HG02885 (cell line): ENCODE results near the gene MYL7.
"Not testable (repeated sequence)": the region's sequence is repeated elsewhere in the genome, so short reads cannot be mapped to it uniquely, and the experiment has no call there.

Experiments used
- ATAC-seq: cut with Tn5 transposase; IDR thresholded peaks from one replicate; pipeline ENCODE4 v1.9.1; 2021; ENCODE audit warnings: mild to moderate bottlenecking; ENCODE audit not compliant: unreplicated experiment, poor library complexity

Gene MYL7, protein sequence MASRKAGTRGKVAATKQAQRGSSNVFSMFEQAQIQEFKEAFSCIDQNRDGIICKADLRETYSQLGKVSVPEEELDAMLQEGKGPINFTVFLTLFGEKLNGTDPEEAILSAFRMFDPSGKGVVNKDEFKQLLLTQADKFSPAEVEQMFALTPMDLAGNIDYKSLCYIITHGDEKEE

GRCh38 chr7:44141221-44141850 is at the start of gene MYL7:
MYL7 (minus strand) TSS chr7:44141332; CDS start chr7:44141305, 27 bp downstream.
- no peak for ATAC-seq

GRCh38 chr7:44189993-44190872 is 49.1 kb upstream of the MYL7 start:
- ATAC-seq = no peak

- no peak for ATAC-seq
Measured at GRCh38 chr7:44189286-44189992, 48.3 kb upstream of the MYL7 start, which contains the start of gene GCK. GCK (minus strand) TSS chr7:44189439; CDS start chr7:44188953, 486 bp downstream.

- no peak for ATAC-seq
Measured at GRCh38 chr7:44188480-44189225, 47.5 kb upstream of the MYL7 start.

DNA sequence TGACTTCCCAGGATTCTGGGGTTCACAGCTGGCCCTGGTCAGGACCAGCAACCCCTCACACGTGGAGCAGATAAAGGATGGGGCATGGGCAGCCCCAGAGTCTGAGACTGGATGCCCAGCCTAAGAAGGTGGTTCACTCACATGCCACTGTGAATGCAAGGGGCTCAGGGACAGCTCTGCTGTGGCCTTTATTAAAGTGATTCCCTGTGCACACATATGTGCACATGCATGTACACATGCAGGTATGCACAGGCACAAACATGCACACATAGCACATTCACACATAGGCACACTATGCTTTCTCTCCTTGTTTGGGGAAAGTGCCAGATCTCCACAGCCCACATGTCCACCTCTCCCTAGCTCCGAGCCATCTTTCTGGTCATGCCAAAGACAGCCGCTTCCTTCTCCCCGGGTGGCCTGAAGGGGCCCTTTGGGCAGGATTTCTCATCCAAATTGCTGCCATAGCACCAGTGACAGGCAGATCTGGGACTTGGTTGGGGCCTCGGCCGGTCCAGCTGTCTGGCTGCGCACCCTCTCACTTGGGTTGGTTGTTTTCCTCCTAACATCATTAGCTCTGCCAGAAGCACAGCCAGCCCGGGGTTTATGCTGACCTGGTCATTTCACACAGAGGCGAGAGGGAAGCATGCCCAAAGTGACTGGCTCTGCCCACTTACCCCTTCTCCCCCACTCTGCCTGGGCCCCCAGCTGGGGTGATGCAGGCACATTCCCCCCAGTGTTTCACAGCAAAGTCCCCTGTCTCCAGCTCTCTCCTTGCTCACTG is 46.7 kb upstream of the MYL7 start:
- no peak for ATAC-seq

DNA sequence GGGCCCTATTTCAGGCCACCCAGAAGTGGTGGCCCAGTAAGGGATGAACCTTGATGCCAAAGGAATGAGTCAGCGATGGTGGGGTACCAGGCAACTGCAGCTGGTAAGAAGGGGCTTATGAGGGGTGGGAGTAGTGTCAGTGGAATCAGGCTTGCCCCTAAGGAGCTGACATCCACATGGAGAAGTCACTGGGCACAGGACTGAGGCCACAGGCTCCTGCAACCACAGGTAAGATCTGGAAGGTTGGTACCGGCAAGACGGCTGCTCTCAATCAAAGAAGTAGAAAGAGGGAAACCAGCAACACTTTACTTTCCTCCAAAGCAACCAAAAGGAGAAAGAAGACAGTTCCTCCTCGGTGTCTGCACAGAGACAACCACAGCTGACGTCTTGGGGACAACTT is 45.6 kb upstream of the MYL7 start:
- no peak for ATAC-seq

DNA sequence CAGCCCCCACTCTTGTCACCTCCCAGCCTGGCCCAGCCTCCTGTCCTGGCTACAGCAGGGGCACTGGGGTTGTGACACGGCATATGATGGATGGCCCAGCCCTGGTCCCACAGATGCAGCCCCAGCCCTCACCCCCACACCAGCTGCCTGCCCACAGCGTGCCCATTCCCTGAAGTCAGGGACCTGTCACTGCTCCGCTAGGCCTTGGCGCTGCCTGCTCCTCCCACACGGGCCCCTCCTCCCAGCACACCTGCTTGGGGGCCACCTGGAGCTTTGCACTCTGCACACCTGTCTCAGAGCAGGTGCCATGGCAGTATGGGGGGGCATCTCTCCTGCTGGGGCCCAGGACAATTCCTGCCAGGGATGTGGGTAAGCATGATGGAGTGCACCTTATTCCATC is 44.6 kb upstream of the MYL7 start:
- ATAC-seq = no peak

GRCh38 chr7:44184873-44185446 is 43.8 kb upstream of the MYL7 start:
- no peak for ATAC-seq

GRCh38 chr7:44184206-44184872 is 43.2 kb upstream of the MYL7 start:
- ATAC-seq = no peak

DNA sequence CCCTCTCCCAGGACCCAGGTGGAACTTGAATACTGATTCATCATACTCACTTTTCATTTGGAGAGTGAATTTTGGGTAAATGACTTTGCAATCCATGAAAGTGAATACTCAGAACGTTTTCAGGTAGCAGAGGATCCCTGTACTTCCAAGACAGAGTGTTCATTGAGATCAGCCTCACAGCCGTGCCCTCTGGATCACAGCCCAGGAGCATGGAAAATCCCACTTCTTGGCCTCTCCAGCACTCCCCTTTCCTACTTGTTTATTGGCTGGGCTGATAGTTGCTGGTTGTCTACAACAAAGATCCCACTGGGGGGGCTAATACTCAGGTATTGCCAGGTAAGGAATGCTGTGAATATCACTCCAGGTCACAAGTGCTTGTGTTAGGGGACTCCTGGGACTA is 42.3 kb upstream of the MYL7 start:
- no peak for ATAC-seq

- ATAC-seq = no peak
Measured at GRCh38 chr7:44182827-44183226, 41.7 kb upstream of the MYL7 start.

- ATAC-seq = no peak
Measured at GRCh38 chr7:44180631-44181030, 39.5 kb upstream of the MYL7 start.

DNA sequence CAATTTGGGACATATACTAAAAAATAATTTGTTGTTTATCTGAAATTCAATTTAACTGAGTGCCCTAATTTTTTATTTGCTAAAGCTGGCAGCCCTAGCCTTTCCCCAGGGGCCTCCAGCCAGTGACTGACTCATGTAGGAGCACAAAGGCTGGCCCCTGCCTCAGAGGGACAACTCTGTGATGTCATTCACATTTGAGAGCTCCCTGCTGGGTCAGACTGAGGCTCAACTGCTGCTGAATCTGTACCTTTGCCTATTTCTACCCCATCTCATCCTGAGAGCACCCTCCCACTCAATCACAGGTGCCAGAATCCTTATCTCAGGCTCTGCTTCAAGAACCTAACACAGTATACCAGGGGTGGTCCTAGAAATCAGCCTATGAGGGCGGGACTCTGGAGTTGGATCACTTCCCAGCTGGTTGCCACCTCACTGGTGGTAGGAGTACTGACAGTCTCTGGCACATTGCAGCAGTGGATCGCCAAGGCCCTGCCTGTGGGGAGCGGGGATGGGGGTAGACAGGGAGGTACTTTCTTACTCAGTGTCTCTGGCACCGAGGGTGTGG is 36.5 kb upstream of the MYL7 start:
- no peak for ATAC-seq

- no peak for ATAC-seq
Measured at GRCh38 chr7:44176486-44176885, 35.4 kb upstream of the MYL7 start.

GRCh38 chr7:44175730-44176129 is 34.6 kb upstream of the MYL7 start:
- no peak for ATAC-seq

DNA sequence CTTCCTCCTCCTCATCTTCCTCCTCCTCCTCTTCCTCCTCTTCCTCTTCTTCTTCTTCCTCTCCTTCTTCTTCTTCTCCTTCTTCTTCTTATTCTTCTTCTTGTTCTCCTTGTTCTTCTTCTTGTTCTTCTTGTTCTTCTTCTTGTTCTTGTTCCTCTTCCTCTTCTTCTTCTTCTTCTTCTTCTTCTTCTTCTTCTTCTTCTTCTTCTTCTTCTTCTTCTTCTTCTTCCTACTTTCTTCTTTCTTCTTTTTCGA is 33.5 kb upstream of the MYL7 start:
- ATAC-seq = not testable (repeated sequence)

DNA sequence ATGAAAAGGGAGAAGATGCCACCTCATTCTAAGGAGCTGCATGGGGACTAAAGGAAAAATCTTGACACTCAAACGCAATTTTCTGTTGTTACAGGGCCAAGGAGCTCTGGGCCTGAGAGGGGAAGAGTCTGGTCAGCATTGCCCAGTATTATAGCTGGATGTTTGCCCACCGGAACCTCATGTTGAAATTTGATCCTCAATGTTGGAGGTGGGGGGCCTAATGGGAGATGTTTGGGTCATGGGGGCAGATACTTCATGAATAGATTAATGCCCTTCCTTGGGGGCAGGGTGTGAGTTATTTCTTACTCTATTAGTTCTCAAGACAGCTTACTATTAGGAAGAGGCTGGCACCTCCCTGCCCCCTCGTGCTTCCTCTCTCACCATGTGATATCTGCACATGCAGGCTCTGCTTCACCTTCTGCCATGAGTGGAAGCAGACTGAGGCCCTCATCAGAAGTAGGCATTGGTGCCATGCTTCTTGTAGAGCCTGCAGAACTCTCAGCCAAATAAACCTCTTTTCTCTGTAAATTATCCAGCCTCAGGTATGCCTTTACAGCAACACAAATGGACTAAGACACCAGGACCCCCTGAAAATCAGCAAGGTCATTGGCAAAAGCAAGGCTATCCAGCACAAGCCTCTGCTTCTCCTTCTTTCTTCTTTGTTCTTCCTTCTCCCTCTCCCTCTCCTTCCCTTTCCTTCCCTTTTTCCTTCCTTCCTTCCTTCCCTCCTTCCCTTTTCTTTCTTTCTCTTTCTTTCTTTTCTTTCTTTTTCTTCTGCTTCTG is 33.0 kb upstream of the MYL7 start:
- ATAC-seq = no peak
